Kidney (tissue), 14 donors: ENCODE results near the gene TMEM38A. TPM values are rescaled to one million over a fixed set of nuclear protein-coding genes. Genes with fewer than 3 reads are reported as not detected.

Experiments
- DNase-seq, 5 donors: peaks; one replicate each; pipeline ENCODE4 v3.0.0-alpha.2; 2013 to 2020
- FAIRE-seq: peaks from 2 replicates; lab custom pipeline; 2012; peaks lifted over from hg19 to GRCh38; lab: Jason Lieb, UNC
- H3K27ac ChIP-seq, 2 donors: one replicate each; pipeline ENCODE4 v1.7.0; 2013; ENCODE audit warnings: low read depth in 2 of 2, low read length in 2 of 2, inconsistent platforms in 1 of 2
- H3K27me3 ChIP-seq: one replicate; pipeline ENCODE4 v1.7.1; 2013; ENCODE audit warnings: low read length, inconsistent platforms; ENCODE audit not compliant: control insufficient read depth, insufficient read depth
- H3K36me3 ChIP-seq, 3 donors: one replicate each; pipeline versions ENCODE4 v1.7.0 to v1.7.1; 2013; ENCODE audit warnings: low read length in 3 of 3, control low read depth in 1 of 3, inconsistent platforms in 1 of 3; ENCODE audit not compliant: insufficient read depth in 3 of 3, control insufficient read depth in 2 of 3
- H3K4me1 ChIP-seq, 3 donors: one replicate each; pipeline versions ENCODE4 v1.7.0 to v1.7.1; 2013; ENCODE audit warnings: low read length in 3 of 3, inconsistent platforms in 1 of 3, low read depth in 1 of 3; ENCODE audit not compliant: control insufficient read depth in 2 of 3, insufficient read depth in 2 of 3
- H3K4me3 ChIP-seq, 3 donors: one replicate each; pipeline versions ENCODE4 v1.7.0 to v1.8.1; 2013; ENCODE audit warnings: low read length in 3 of 3, control low read depth in 1 of 3, inconsistent platforms in 1 of 3
- H3K9ac ChIP-seq, 3 donors: one replicate each; pipeline versions ENCODE4 v1.7.0 to v1.7.1; 2013; ENCODE audit warnings: low read length in 3 of 3, control low read depth in 1 of 3, inconsistent platforms in 1 of 3
- H3K9me3 ChIP-seq, 3 donors: one replicate each; pipeline versions ENCODE4 v1.7.0 to v1.7.1; 2013; ENCODE audit warnings: low read length in 3 of 3, control low read depth in 1 of 3, inconsistent platforms in 1 of 3; ENCODE audit not compliant: control insufficient read depth in 2 of 3, insufficient read depth in 1 of 3
- intact Hi-C: fragments of 100-400 bp; cut with DNase I; formaldehyde crosslinking; loops from one replicate; pipeline ENCODE4 v1.11.1; 2022
- polyA plus RNA-seq: library from polyadenylated mRNA; stranded (reverse); fragments of 350-450 nt; fragmentation: Illumina TruSeq; extraction: RNeasy Lipid Tissue Mini Kit (QIAGEN cat#74804); gene quantifications from one replicate; pipeline ENCODE4 v1.2.3, GENCODE V29; 2014; ENCODE audit warnings: low read depth, low replicate concordance; ENCODE audit not compliant: insufficient read depth
- total RNA-seq: library from RNA; stranded (reverse); fragmentation: NEBNext Ultra II Directional; extraction: Animal tissue kit (Norgen Biotek cat#: 25700); gene quantifications from one replicate; pipeline ENCODE4 v1.2.1, GENCODE V29; 2021
- TF ChIP-seq, protein P1 (sequence below): IDR thresholded peaks from 3 replicates; pipeline ENCODE4 v1.5.1; 2012; ENCODE audit warnings: mild to moderate bottlenecking, moderate library complexity, borderline replicate concordance; ENCODE audit not compliant: insufficient read depth; ENCODE audit errors: extremely low read depth
- donor health status: control.
- donor health status: control.
- donor health status: control.
- donor health status: control.
- donor health status: control.
- donor health status: DM: yes; HTN: yes; CAD: no.
- donor health status: Normal renal cell carcinoma (clear cell type).

TMEM38A gene
- total and polyA plus RNA-seq, 2 donors from 2014 or later: 5.8 to 10.7 TPM

DNA sequence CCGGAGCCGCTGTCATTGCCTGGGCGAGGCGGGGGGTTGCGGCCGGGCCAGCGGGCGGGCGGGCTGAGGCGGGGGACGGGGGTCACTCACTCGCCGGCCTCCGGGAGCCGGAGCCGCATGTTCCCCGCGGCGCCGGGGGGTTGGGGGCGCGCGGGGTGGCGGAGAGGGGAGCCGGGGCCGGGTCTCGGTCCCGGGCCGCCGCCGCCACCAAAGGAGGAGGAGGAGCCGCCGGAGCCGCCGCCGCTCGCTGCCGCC is 33.1 kb upstream of the TMEM38A start:
- peaks cover 0 to 7% (median 5%) of the 10 kb centered on the region in 3 donors for H3K4me1 ChIP-seq
- intact Hi-C loops: no loop called here
- H3K27ac ChIP-seq: no peak overlapping the region

DNA sequence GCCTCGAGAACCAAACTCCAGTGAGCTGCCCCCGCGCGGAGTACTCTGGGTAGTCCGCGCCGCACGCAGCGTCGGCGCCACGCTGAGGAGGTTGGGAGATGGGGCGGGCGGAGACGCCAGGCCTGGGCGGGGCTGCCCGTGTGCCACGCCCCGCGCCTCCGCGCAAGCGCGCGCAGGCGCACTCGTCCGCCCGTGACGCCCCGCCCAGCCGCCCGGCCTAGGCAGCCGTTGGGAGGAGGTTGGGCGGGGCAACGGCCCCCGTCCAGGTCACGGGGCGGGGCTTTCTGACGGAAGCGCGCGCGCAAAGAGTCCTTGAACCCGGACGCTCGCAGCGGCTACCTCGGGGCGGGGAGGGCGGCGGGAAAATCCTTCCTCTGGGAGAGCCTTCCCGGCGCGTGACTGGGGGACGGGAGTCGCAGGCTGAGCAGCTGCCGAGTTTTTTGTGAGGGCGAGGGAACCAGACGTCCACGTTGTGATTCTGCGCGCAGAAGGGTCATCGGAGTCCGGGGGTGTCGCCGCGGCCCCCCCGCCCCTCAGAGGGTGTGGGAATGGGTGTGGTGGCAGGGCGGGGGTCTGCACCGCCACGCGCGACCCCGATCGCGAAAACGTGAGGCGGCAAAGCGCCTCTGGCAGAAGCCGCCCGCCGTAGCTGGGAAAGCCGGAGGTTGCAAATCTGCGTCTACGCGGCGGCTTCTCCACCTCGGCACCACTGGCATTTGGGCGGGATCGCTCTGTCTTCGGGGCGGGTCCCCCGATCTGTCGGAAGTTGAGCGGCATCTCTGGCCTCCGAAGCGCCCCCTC is 32.6 kb upstream of the TMEM38A start, which contains the start of gene MED26:
Gene MED26 (minus strand): TSS at position 22 of the 801 bp plus-strand sequence. CDS start 261 bp downstream, outside the sequence.
- peaks cover 0 to 7% (median 5%) of the 10 kb centered on the region in 3 donors for H3K4me1 ChIP-seq
- intact Hi-C loops: no loop called here
- FAIRE-seq: no peak

More for the DNA sequence above, 33.1 kb upstream of the TMEM38A start:
- Histone ChIP-seq H3K4me3 (peak overlapping the region; percentile 73 to 80 (median 78)), H3K9ac (peak overlapping the region in 1 of 3 donors; percentile 74), H3K9me3 (no peaks in the 10 kb centered on the region), H3K36me3 (peaks cover 2 to 18% (median 3%) of the 10 kb centered on the region in 3 donors), H3K27me3 (no peaks in the 10 kb centered on the region)
- TF ChIP-seq, protein P1, sequence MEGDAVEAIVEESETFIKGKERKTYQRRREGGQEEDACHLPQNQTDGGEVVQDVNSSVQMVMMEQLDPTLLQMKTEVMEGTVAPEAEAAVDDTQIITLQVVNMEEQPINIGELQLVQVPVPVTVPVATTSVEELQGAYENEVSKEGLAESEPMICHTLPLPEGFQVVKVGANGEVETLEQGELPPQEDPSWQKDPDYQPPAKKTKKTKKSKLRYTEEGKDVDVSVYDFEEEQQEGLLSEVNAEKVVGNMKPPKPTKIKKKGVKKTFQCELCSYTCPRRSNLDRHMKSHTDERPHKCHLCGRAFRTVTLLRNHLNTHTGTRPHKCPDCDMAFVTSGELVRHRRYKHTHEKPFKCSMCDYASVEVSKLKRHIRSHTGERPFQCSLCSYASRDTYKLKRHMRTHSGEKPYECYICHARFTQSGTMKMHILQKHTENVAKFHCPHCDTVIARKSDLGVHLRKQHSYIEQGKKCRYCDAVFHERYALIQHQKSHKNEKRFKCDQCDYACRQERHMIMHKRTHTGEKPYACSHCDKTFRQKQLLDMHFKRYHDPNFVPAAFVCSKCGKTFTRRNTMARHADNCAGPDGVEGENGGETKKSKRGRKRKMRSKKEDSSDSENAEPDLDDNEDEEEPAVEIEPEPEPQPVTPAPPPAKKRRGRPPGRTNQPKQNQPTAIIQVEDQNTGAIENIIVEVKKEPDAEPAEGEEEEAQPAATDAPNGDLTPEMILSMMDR: no peak
- DNase-seq (no peak), FAIRE-seq (no peak)

DNA sequence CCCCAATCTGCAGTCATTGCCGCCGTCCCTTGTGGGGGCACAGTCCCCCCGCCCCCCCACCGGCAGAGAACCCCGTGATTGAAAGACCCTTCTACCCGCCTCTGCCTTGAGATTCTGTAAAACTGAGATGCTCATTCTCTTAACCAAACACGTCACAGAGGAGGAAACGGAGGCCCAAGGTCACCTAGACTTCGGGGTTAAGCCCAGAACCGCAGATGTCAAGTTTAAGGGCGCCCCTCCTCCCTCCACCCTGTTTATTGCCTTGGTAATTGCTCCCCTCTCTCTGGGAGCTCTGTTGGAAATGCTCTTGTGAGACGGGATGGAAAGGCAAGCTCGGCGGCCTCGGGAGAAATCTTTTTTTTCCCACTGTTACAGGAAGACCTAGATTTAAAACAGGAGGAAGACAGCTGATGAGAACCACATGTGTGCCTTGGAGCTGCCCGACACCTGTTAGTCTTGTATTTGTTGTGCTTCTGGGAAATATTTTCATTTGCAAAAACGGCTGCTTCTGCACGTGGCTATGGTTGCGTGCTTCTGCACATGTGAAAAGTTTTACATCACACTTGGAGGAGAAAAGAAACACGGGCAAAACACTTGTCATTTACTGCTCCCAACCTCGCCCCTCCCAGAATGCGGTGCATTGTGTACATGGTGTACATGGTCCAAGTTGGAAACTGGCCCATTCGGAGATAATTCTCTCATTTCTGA is 31.8 kb upstream of the TMEM38A start:
- no peaks in the 10 kb centered on the region for H3K9me3 ChIP-seq
- intact Hi-C loops: no loop called here
- TF ChIP-seq, protein P1: no peak
- peak overlapping the region; percentile 94 to 96 for H3K27ac ChIP-seq
- peaks cover 2 to 9% (median 3%) of the 10 kb centered on the region in 3 donors for H3K36me3 ChIP-seq
- H3K27me3 ChIP-seq: no peaks in the 10 kb centered on the region
- peaks cover 0 to 7% (median 5%) of the 10 kb centered on the region in 3 donors for H3K4me1 ChIP-seq
- H3K4me3 ChIP-seq: peak overlapping the region; percentile 63 to 77 (median 68)
- FAIRE-seq: no peak
- peak overlapping the region in 1 of 3 donors; percentile 80 for H3K9ac ChIP-seq
- peak in 4 of 5 donors; percentile 23 to 75 (median 48) for DNase-seq

More for the DNA sequence above, 32.6 kb upstream of the TMEM38A start, which contains the start of gene MED26:
- Histone ChIP-seq H3K9me3 (no peaks in the 10 kb centered on the region), H3K4me3 (peak within 1 kb of the TSS; percentile 73 to 80 (median 78)), H3K9ac (peak within 1 kb of the TSS; percentile 50 to 87 (median 80)), H3K36me3 (peaks cover 2 to 16% (median 3%) of the 10 kb centered on the region in 3 donors), H3K27me3 (no peaks in the 10 kb centered on the region), H3K27ac (peak within 1 kb of the TSS; percentile 94 to 96)
- TF ChIP-seq, protein P1: peak; percentile 10
- DNase-seq: peak; percentile 96 to 99 (median 98)
